Thoracic aorta (tissue), 2 donors: Measurements from ENCODE around the gene OLIG1. TPM values are rescaled to one million over a fixed set of nuclear protein-coding genes. Genes with fewer than 3 reads are reported as not detected.

Experiments used
- ATAC-seq: fragments of 150-250 bp; one replicate; pipeline ENCODE4 v1.8.0; 2017; ENCODE audit warnings: low read depth; ENCODE audit not compliant: insufficient number of reproducible peaks, low FRiP score
- DNase-seq: peaks from one replicate; pipeline ENCODE4 v3.0.0-alpha.2; 2020; ENCODE audit warnings: low spot score
- H3K27ac ChIP-seq, 2 donors: fragments of 200-600 bp; sonication (generic); 1 replicate in 1 of 2; 2 replicates in 1 of 2; pipeline ENCODE4 v1.5.1; 2016; ENCODE audit warnings: mild to moderate bottlenecking in 2 of 2, moderate library complexity in 2 of 2
- H3K27me3 ChIP-seq: fragments of 200-600 bp; sonication (generic); replicated peaks from 2 replicates; pipeline ENCODE4 v1.6.0; 2016; ENCODE audit warnings: mild to moderate bottlenecking; ENCODE audit not compliant: insufficient read depth
- H3K36me3 ChIP-seq: fragments of 200-600 bp; sonication (generic); one replicate; pipeline ENCODE4 v1.5.1; 2016
- H3K4me1 ChIP-seq, 2 donors: fragments of 200-600 bp; sonication (generic); 1 replicate in 1 of 2; 2 replicates in 1 of 2; pipeline versions ENCODE4 v1.5.1 to v1.6.0; 2016; ENCODE audit warnings: low read depth in 2 of 2, mild to moderate bottlenecking in 1 of 2; ENCODE audit not compliant: control insufficient read depth in 1 of 2
- H3K4me3 ChIP-seq: fragments of 200-600 bp; sonication (generic); 2 replicates; pipeline ENCODE4 v1.5.1; 2016; ENCODE audit warnings: mild to moderate bottlenecking
- H3K9me3 ChIP-seq: fragments of 200-600 bp; sonication (generic); 2 replicates; pipeline ENCODE4 v1.5.1; 2016
- CTCF ChIP-seq: fragments of 200-600 bp; sonication (generic); IDR thresholded peaks from one replicate; pipeline ENCODE4 v1.5.1; 2019; ENCODE audit warnings: antibody characterized with exemption
- total RNA-seq, 2 donors: library from RNA; depleted of rRNA; stranded (reverse); fragments of >200 nt; gene quantifications; one replicate each; pipeline versions ENCODE4 v1.1.0 to v1.2.3, GENCODE V29; 2016

OLIG1 gene
- total RNA-seq, 2 donors from 2014 or later: not detected

- Histone ChIP-seq H3K36me3 (no peaks in the 10 kb centered on the region), H3K9me3 (no peaks in the 10 kb centered on the region), H3K27me3 (no peaks in the 10 kb centered on the region), H3K4me3 (no peak overlapping the region), H3K4me1 (no peaks in the 10 kb centered on the region), H3K27ac (no peak overlapping the region)
- ATAC-seq (no peak), DNase-seq (no peak)
- TF ChIP-seq CTCF: no peak
These were observed 27.1 kb upstream of the OLIG1 start for GRCh38 chr21:33042812-33043211.

DNA sequence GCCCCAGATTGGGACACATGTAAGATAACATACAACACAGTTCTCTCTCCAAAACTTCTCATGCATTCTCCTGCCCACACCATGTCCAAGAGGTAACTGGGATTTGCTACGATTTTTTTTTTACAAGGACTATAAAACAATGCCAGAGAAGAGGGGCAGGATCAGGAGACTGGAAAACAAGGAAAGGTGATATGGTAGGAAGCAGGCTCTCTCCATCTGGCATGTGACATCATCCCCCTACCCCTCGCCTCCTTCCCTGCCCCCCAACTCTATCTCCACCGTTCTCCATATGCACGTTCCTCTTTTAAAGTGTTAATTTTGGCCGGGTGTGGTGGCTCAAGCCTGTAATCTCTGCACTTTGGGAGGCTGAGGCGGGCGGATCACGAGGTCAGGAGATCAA lies 23.5 kb upstream of the OLIG1 start:
- no peaks in the 10 kb centered on the region for H3K9me3 ChIP-seq

DNA sequence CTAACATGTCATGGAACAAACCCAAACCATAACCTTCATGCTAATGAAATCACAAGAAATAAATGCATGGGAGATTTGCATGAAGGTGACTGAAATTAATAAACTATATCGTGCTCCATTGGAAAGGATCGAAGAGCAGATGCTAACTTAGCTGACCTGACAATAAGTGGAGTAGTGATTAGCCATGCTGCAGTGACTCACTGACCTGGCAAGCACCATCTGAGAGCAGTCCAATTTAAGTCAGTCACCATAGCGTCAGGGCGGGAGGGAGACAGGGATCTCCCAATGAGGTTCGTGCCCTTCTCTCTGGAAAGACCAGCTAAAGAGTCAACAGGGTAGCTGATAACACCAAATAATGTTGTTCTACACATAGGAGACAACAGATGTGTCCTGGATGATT lies 22.7 kb upstream of the OLIG1 start:
- no peak for ATAC-seq
- Histone ChIP-seq H3K36me3 (no peaks in the 10 kb centered on the region), H3K4me1 (no peaks in the 10 kb centered on the region), H3K9me3 (no peaks in the 10 kb centered on the region), H3K27ac (no peak overlapping the region), H3K27me3 (no peaks in the 10 kb centered on the region), H3K4me3 (no peak overlapping the region)
- no peak for TF ChIP-seq CTCF
- no peak for DNase-seq

More for the DNA sequence above, 23.5 kb upstream of the OLIG1 start:
- no peak overlapping the region for H3K4me3 ChIP-seq
- no peaks in the 10 kb centered on the region for H3K36me3 ChIP-seq
- ATAC-seq (no peak), DNase-seq (no peak)
- no peaks in the 10 kb centered on the region for H3K27me3 ChIP-seq
- TF ChIP-seq CTCF: no peak
- H3K4me1 ChIP-seq: no peaks in the 10 kb centered on the region
- no peak overlapping the region for H3K27ac ChIP-seq

DNA sequence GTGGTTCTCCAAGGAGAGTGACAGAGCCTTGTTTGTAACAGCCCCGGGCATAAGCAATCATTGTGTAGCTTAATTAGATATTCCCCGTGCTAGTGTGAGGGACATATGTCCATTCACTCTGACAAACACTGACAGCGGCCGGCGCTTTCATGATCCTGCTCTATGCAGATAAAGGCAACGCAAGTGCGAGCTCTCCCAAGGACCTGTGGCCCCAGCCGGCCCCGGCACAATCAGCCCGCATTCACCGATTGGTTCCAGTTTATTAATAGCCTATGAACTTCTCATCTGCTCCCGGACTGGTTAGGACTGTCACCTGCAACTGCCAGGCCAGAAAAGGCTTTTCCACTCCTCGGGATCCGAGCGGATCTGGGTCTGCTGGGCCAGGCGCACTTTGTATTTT lies 18.0 kb upstream of the OLIG1 start:
- DNase-seq: no peak
- Histone ChIP-seq H3K4me3 (no peak overlapping the region), H3K9me3 (no peaks in the 10 kb centered on the region), H3K27me3 (no peaks in the 10 kb centered on the region), H3K4me1 (no peaks in the 10 kb centered on the region), H3K27ac (no peak overlapping the region), H3K36me3 (no peaks in the 10 kb centered on the region)
- TF ChIP-seq CTCF: no peak
- ATAC-seq: no peak

DNA sequence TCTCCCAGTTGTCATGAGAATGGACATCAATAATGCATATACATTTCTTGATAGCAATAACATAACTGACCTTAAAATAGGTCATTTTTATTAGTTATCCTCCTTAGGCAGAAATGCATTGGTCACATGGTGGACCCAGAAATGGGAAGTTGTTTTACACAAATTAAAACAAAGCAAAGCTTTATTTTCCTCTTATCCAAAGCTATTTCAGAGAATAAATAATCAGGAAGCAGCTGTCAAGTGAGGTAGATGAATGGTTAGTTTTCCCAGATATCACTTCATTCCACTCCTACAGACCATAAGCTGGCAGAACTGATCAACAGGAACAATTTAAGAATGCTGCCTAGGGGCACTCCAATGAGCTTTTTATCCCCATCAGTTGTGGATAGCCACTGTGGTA lies 16.0 kb upstream of the OLIG1 start:
- no peak for ATAC-seq
- H3K27me3 ChIP-seq: no peaks in the 10 kb centered on the region
- no peak overlapping the region for H3K4me3 ChIP-seq
- H3K4me1 ChIP-seq: no peaks in the 10 kb centered on the region
- H3K27ac ChIP-seq: no peak overlapping the region
- no peak for DNase-seq
- H3K36me3 ChIP-seq: no peaks in the 10 kb centered on the region
- no peak for TF ChIP-seq CTCF
- no peaks in the 10 kb centered on the region for H3K9me3 ChIP-seq
